Lung (tissue), 12 donors: ENCODE results near the gene ADCY3. TPM values are rescaled to one million over a fixed set of nuclear protein-coding genes. Genes with fewer than 3 reads are reported as not detected.

Experiments used
- ATAC-seq: fragments of 200-7000 bp; cut with Tn5 transposase; one replicate; pipeline ENCODE4 v1.9.1; 2020; ENCODE audit warnings: moderate number of reproducible peaks; ENCODE audit not compliant: insufficient read depth, low FRiP score
- DNase-seq, 3 donors: peaks; one replicate each; pipeline ENCODE4 v3.0.0-alpha.2; 2013 to 2017
- H3K27ac ChIP-seq, 2 donors: one replicate each; pipeline ENCODE4 v1.5.1; 2013; ENCODE audit warnings: mild to moderate bottlenecking in 2 of 2, moderate library complexity in 2 of 2, control low read depth in 1 of 2, inconsistent platforms in 1 of 2, low read depth in 1 of 2, low read length in 1 of 2
- H3K27me3 ChIP-seq, 3 donors: one replicate each; pipeline ENCODE4 v1.5.1; 2013; ENCODE audit warnings: low read length in 2 of 3; ENCODE audit not compliant: control insufficient read depth in 3 of 3, insufficient read depth in 3 of 3
- H3K36me3 ChIP-seq, 4 donors: one replicate each; pipeline ENCODE4 v1.5.1; 2013; ENCODE audit warnings: low read length in 4 of 4, mild to moderate bottlenecking in 1 of 4, moderate library complexity in 1 of 4; ENCODE audit not compliant: control insufficient read depth in 4 of 4, insufficient read depth in 4 of 4
- H3K4me1 ChIP-seq, 5 donors: one replicate each; pipeline ENCODE4 v1.5.1; 2013; ENCODE audit warnings: low read length in 5 of 5, mild to moderate bottlenecking in 2 of 5, moderate library complexity in 1 of 5; ENCODE audit not compliant: control insufficient read depth in 5 of 5, insufficient read depth in 5 of 5
- H3K4me3 ChIP-seq: one replicate; pipeline ENCODE4 v1.5.1; 2013; ENCODE audit warnings: mild to moderate bottlenecking, control low read depth, moderate library complexity
- H3K9ac ChIP-seq, 2 donors: one replicate each; pipeline ENCODE4 v1.5.1; 2013; ENCODE audit warnings: low read length in 2 of 2, control low read depth in 1 of 2; ENCODE audit not compliant: insufficient read depth in 1 of 2
- H3K9me3 ChIP-seq, 4 donors: one replicate each; pipeline ENCODE4 v1.5.1; 2013; ENCODE audit warnings: low read length in 3 of 4, mild to moderate bottlenecking in 1 of 4, moderate library complexity in 1 of 4; ENCODE audit not compliant: control insufficient read depth in 4 of 4, insufficient read depth in 3 of 4
- WGBS, 2 donors: extraction: QIAGEN DNeasy Blood & Tissue Kit; methylation state at CpG; one replicate each; pipeline ENCODE4 v1.1.7; 2013; 5-methylcytosine and 5-hydroxymethylcytosine counted together
- polyA plus RNA-seq, 2 donors: library from polyadenylated mRNA; stranded (reverse); fragments of 200-250 nt; gene quantifications; one replicate each; pipeline ENCODE4 v1.2.1, GENCODE V29; 2013
- total RNA-seq, 2 donors: library from RNA; depleted of rRNA in 1 of 2; stranded (reverse); fragments of >200 nt in 1 of 2; gene quantifications; one replicate each; pipeline ENCODE4 v1.2.1, GENCODE V29; 2014 to 2021
- TF ChIP-seq, protein P1 (sequence below): IDR thresholded peaks from 2 replicates; pipeline ENCODE4 v1.5.1; 2012; ENCODE audit warnings: mild to moderate bottlenecking; ENCODE audit errors: control extremely low read depth, extremely low read depth
- donor health status: control.
- donor health status: control.
- donor health status: Bipolar disorder and iron deficiency.
- donor health status: healthy.
- donor health status: DM: yes; HTN: yes; CAD: no.

ADCY3 gene
- total and polyA plus RNA-seq, 4 donors, result 27.9 to 74.8 (median 45.8) TPM

DNA sequence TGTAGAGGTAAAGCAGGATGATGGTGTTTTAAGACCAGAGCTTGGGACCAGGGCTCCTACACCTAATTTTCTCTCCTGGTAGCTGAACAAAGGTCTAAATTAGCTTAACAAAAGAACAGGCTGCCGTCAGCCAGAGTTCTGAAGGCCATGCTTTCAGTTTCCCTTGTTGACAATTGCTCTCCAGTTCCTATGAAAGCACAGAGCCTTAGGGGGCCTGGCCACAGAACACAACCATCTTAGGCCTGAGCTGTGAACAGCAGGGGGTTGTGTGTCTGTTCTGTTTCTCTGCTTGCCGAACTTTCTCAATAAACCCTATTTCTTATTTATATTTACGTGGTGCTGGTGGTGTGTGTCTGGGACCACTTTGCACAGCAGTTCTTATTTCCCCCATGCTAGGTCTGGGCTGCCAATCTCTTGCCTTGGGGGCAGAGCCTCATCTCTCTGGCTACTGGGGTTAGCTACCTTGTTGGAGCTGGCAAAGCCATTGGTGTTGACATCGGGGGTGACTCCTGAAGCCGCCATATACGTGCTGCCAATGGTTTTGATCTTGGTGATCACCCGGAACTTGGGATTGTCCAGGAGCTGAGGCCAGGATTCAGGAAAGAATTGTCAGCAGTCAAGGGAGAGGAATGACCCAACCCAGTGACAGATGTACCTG lies 97.9 kb downstream of the ADCY3 start:
- DNase-seq (no peak), ATAC-seq (no peak)
- Histone ChIP-seq H3K36me3 (peaks cover 0 to 32% (median 18%) of the 10 kb centered on the region in 4 donors), H3K27ac (no peak overlapping the region), H3K27me3 (no peaks in the 10 kb centered on the region), H3K9me3 (no peaks in the 10 kb centered on the region), H3K9ac (no peak overlapping the region), H3K4me3 (no peak overlapping the region), H3K4me1 (peaks cover 0 to 2% (median 0%) of the 10 kb centered on the region in 5 donors)
- WGBS, 2 donors, result 89 to 95% methylated on average over 7 of the region's 7 CpGs
- TF ChIP-seq, protein P1, sequence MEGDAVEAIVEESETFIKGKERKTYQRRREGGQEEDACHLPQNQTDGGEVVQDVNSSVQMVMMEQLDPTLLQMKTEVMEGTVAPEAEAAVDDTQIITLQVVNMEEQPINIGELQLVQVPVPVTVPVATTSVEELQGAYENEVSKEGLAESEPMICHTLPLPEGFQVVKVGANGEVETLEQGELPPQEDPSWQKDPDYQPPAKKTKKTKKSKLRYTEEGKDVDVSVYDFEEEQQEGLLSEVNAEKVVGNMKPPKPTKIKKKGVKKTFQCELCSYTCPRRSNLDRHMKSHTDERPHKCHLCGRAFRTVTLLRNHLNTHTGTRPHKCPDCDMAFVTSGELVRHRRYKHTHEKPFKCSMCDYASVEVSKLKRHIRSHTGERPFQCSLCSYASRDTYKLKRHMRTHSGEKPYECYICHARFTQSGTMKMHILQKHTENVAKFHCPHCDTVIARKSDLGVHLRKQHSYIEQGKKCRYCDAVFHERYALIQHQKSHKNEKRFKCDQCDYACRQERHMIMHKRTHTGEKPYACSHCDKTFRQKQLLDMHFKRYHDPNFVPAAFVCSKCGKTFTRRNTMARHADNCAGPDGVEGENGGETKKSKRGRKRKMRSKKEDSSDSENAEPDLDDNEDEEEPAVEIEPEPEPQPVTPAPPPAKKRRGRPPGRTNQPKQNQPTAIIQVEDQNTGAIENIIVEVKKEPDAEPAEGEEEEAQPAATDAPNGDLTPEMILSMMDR, result no peak

DNA sequence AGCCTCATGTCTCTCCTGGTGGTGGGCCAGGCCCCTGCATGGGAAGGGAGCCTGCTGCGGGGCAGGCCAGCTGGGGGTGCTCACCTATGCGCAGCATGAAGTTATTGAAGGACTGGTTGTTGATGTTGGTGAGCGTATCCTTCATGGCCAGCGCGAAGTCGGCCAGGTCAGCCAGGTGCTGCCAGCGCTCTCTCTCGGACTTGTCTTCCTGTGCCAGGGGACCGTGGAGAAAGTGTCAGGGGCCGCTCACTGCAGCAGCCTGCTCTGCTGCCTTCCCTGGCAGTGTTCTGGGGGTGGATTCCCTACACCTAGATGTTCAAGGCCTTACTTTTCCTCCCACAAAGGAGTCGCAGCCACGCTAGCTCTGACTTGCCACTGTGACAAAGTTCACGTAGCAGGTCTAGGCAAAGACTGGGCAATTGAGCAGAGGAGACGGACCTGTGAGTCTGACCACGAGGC lies 98.6 kb downstream of the ADCY3 start:
- H3K36me3 ChIP-seq, result peaks cover 0 to 35% (median 21%) of the 10 kb centered on the region in 4 donors
- ATAC-seq, result no peak

DNA sequence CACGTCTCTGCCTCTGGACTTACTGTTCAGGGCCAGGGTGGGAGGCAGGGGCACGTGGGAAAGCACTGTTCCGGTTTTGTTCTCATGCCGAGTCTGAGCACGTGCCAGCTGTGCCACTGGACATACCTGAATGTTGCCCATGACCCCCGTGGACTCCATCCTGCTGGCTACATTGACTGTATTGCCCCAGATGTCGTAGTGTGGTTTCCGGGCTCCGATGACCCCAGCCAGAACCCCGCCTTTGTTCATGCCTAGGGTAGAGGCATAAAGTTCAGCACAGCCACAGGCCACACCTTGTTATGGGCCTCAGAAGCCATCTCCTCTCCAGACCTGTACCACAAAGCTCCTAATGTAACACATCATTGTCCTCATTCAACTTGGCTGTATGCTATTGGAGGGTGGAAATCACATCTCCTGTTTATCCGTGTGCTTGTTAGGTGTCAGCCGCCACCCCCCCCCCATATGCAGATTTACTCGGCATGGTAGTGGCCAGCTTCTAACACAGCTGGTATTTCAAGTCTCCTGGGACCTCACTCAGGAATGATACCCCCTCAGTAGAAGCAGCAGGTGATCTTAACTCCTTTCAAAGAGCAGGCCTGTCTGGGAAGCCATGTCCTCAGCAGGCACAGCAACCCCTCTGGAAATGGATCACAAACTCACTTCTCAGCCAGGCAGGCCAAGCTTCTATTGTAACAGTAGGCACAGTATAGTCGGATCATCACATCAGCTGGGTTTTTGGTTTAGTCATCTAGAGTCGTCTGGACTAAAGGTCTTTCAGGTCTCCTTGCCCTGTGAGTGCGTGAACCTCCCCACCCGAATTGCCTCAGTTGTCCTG lies 99.2 kb downstream of the ADCY3 start:
- Histone ChIP-seq H3K36me3 (peaks cover 0 to 41% (median 22%) of the 10 kb centered on the region in 4 donors), H3K27me3 (no peaks in the 10 kb centered on the region), H3K9me3 (no peaks in the 10 kb centered on the region), H3K4me3 (no peak overlapping the region), H3K4me1 (peaks cover 0 to 1% (median 0%) of the 10 kb centered on the region in 5 donors), H3K9ac (no peak overlapping the region), H3K27ac (no peak overlapping the region)
- DNase-seq (no peak), ATAC-seq (no peak)
- WGBS, 2 donors, result 92 to 94% methylated on average over 17 of the region's 17 CpGs
- TF ChIP-seq, protein P1, result no peak

More for the DNA sequence above, 98.6 kb downstream of the ADCY3 start:
- Histone ChIP-seq H3K27me3 (no peaks in the 10 kb centered on the region), H3K27ac (no peak overlapping the region), H3K9me3 (no peaks in the 10 kb centered on the region), H3K9ac (no peak overlapping the region), H3K4me1 (peaks cover 0 to 1% (median 0%) of the 10 kb centered on the region in 5 donors), H3K4me3 (no peak overlapping the region)
- DNase-seq, result no peak
- 92 to 96% methylated on average over 15 of the region's 15 CpGs for WGBS, 2 donors
- TF ChIP-seq, protein P1, result no peak
